ENCODE measurements around the gene ZNF679.
"Not testable (repeated sequence)": the region's sequence is repeated elsewhere in the genome, so short reads cannot be mapped to it uniquely, and the experiment has no call there.

Gene ZNF679

DNA sequence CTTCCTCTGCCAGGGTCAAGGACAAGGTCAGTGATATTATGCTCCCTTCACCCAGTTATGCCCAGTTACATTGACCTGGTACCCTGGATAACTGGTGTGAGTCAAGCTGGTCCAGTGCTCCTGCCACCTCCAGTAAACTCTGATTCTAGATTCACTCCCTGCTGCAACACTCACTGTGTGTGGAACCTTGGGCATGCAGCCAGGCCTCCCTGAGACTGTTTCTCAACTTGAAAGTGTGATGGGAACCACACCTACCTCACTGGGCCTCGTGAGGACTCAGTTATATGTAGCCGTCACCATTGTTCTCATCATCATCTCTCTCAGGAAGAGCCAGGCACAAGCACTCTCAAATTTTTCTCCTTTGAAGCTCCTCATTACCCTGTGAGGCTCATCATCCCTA is 84.6 kb downstream of the ZNF679 start:
- TF ChIP-seq, protein P1, sequence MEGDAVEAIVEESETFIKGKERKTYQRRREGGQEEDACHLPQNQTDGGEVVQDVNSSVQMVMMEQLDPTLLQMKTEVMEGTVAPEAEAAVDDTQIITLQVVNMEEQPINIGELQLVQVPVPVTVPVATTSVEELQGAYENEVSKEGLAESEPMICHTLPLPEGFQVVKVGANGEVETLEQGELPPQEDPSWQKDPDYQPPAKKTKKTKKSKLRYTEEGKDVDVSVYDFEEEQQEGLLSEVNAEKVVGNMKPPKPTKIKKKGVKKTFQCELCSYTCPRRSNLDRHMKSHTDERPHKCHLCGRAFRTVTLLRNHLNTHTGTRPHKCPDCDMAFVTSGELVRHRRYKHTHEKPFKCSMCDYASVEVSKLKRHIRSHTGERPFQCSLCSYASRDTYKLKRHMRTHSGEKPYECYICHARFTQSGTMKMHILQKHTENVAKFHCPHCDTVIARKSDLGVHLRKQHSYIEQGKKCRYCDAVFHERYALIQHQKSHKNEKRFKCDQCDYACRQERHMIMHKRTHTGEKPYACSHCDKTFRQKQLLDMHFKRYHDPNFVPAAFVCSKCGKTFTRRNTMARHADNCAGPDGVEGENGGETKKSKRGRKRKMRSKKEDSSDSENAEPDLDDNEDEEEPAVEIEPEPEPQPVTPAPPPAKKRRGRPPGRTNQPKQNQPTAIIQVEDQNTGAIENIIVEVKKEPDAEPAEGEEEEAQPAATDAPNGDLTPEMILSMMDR (IDR thresholded peaks at IDR 0.05) = no peak
- DNase-seq (ENCODE audit: low spot score) = no peak
- no peak overlapping the region for H3K4me3 ChIP-seq
- no peak overlapping the region for H3K27ac ChIP-seq

DNA sequence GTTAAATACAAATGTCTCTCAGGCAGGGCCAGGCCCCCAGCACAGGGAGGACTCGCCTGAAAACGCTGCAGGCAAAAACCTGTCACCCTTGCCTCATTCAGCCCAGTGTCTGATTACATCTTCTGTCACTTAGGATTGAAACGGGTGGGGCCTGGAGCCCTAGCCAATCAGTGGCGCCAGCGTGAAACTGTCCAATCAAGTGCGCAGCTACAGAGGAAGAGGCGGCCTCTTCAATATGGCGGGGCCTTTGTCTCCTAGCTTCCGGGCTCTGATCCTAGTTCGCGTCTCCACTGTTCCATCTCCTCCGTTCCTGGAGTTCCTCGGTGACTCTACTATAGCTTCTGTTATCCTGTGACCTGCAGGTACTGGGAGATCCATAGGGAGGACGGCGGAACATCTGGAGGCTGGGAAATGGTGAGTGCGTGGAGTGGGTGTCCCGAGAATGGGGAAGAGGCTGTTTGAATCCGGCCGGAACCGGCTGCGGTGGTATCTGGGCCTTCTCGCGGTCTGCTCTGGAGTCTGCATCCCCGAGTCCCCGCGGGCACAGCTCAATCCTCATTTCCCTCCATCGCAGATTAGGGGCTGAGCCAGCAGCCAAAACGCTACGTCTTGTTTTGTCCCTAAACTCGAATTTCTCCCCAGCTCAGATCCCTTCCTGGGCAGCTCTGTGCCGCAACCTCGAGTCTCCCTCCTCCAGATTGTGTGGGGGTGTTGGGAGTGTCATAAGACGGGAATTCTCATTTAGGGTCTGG is 85.6 kb downstream of the ZNF679 start, which contains the start of gene ZNF736:
Gene ZNF736, plus strand, starts transcription at position 222 of the 752 bp plus-strand sequence. Its CDS starts 190 bp downstream, at position 412.
- Histone ChIP-seq H3K4me3 (peak within 1 kb of the TSS; percentile 94), H3K27ac (peak within 1 kb of the TSS; percentile 56 to 82)
- peak; percentile 93 for DNase-seq (ENCODE audit: low spot score)
- TF ChIP-seq, protein P1 (IDR thresholded peaks at IDR 0.05) = no peak

DNA sequence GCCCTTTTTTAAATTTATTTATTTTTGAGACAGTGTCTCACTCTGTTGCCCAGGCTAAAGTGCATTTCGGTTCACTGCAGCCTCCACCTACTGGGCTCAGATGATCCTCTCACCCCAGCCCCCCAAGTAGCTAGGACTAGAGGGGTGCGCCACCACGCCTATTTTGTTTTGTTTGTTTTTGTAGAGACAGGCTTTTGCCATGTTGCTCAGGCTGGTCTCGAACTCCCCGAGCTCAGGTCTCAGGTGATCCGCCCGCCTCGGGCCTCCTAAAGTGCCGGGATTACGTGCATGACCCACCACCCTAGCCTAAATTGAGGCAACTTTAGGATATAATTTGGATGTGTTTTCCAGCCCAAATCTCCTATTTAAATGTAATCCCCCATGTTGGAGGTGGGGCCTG is 86.3 kb downstream of the ZNF679 start:
- TF ChIP-seq, protein P1 (IDR thresholded peaks at IDR 0.05) = no peak
- no peak for DNase-seq (ENCODE audit: low spot score)
- Histone ChIP-seq H3K27ac (peak overlapping the region in 1 of 2 donors; percentile 56), H3K4me3 (peak overlapping the region; percentile 94)

DNA sequence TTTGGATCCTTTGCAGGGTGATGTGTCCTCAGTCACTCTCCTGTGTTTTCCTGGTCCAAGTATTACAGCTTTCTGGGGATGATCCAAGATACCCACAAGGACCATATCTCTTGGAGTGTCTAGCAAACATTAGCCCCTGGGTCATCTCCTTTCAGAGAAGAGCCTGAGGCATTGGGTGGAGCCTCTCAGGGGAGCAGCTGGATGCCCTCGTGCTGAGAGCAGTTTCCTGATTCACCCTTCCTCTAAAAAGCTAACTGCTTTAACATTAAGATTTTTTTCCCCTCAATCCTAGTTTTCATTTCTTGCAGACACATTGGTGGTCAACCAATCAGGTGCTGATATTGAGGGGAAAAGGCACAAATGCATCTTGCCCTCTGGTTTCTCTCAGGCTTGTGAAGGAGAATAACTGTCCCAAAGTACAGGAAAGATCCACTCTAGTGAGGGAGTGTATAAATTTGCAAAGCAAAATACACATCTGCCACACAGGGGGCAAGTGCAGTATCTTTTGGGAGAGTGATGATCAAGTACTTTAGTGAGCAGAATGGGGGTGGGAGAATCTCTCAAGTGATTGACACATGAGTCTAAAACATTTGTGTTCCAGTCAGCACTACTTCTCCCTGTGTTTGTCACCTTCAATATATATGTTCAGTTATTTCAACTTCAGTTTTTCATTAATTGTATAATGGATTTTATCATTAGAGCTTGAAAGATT is 87.9 kb downstream of the ZNF679 start:
- not testable (repeated sequence) for DNase-seq (ENCODE audit: low spot score); H3K4me3 ChIP-seq; H3K27ac ChIP-seq
